Mucosa of descending colon (tissue), 3 donors: Measurements from ENCODE around the gene CRMP1. TPM values are rescaled to one million over a fixed set of nuclear protein-coding genes. Genes with fewer than 3 reads are reported as not detected.

ENCODE experiments used
- ATAC-seq: fragments of 200-7000 bp; cut with Tn5 transposase; one replicate; pipeline ENCODE4 v1.9.1; 2020; ENCODE audit warnings: mild to moderate bottlenecking, moderate library complexity
- DNase-seq, 3 donors: peaks; one replicate each; pipeline ENCODE4 v3.0.0-alpha.2; 2020
- H3K36me3 ChIP-seq: fragments of 200-600 bp; one replicate; pipeline ENCODE4 v1.8.0; 2021; ENCODE audit warnings: low read depth, mild to moderate bottlenecking
- H3K4me1 ChIP-seq: fragments of 200-600 bp; one replicate; pipeline ENCODE4 v1.8.0; 2021; ENCODE audit warnings: low read depth, mild to moderate bottlenecking
- H3K4me3 ChIP-seq: fragments of 200-600 bp; one replicate; pipeline ENCODE4 v1.8.0; 2021; ENCODE audit warnings: mild to moderate bottlenecking
- H3K9me3 ChIP-seq: fragments of 200-600 bp; one replicate; pipeline ENCODE4 v1.8.0; 2021; ENCODE audit warnings: mild to moderate bottlenecking
- CTCF ChIP-seq: fragments of 200-600 bp; IDR thresholded peaks from one replicate; pipeline ENCODE4 v1.8.0; 2022; ENCODE audit warnings: antibody characterized with exemption, mild to moderate bottlenecking
- intact Hi-C, 2 donors: fragments of 100-400 bp; cut with DNase I in 1 of 2; cut with micrococcal nuclease in 1 of 2; formaldehyde crosslinking; loops; one replicate each; pipeline versions ENCODE4 v1.11.0 to v1.11.1; 2022; cut with DNase I, micrococcal nuclease
- total RNA-seq, 3 donors: library from RNA; stranded (reverse); fragmentation: NEBNext Ultra II Directional in 2 of 3; extraction: Animal tissue kit (Norgen Biotek cat#: 25700) in 2 of 3; gene quantifications; one replicate each; pipeline versions ENCODE4 v1.2.1 to v1.2.4, GENCODE V29; 2021 to 2023
- donor health status: DM: no; HTN: no; CAD: no; lungs with moderate emphysema.
- donor health status: DM: no; HTN: no; CAD: no.
- donor health status: DM: no; HTN: yes; CAD: no.

Gene CRMP1
- total RNA-seq, 3 donors from 2014 or later, result 0.58 to 4.4 (median 1.0) TPM

GRCh38 chr4:5781691-5782090 lies 111.2 kb downstream of the CRMP1 start:
- Histone ChIP-seq H3K4me3 (no peak overlapping the region), H3K4me1 (no peaks in the 10 kb centered on the region), H3K36me3 (no peaks in the 10 kb centered on the region), H3K9me3 (peaks cover 6% of the 10 kb centered on the region)
- no peak for DNase-seq
- no peak for ATAC-seq
- no peak for TF ChIP-seq CTCF
- intact Hi-C loops, result no loop called here

GRCh38 chr4:5780831-5781480 lies 111.9 kb downstream of the CRMP1 start:
- Histone ChIP-seq H3K4me1 (no peaks in the 10 kb centered on the region), H3K9me3 (peaks cover 9% of the 10 kb centered on the region), H3K36me3 (no peaks in the 10 kb centered on the region), H3K4me3 (no peak overlapping the region)
- ATAC-seq (no peak), DNase-seq (no peak)
- intact Hi-C loops, result no loop called here
- TF ChIP-seq CTCF, result no peak

- no peak for TF ChIP-seq CTCF
- intact Hi-C loops, result no loop called here
- Histone ChIP-seq H3K4me1 (no peaks in the 10 kb centered on the region), H3K4me3 (no peak overlapping the region), H3K36me3 (no peaks in the 10 kb centered on the region), H3K9me3 (peaks cover 9% of the 10 kb centered on the region)
- no peak for ATAC-seq
- DNase-seq, result no peak
Measured at GRCh38 chr4:5776510-5776909, 116.4 kb downstream of the CRMP1 start.

- H3K9me3 ChIP-seq, result peaks cover 12% of the 10 kb centered on the region
- DNase-seq (no peak), ATAC-seq (no peak)
- no peaks in the 10 kb centered on the region for H3K36me3 ChIP-seq
- no peak for TF ChIP-seq CTCF
- no peak overlapping the region for H3K4me3 ChIP-seq
- no peaks in the 10 kb centered on the region for H3K4me1 ChIP-seq
- intact Hi-C loops, result no loop called here
Measured at GRCh38 chr4:5774416-5775036, 118.4 kb downstream of the CRMP1 start.

GRCh38 chr4:5773271-5773555 lies 119.7 kb downstream of the CRMP1 start:
- ATAC-seq, result no peak
- DNase-seq, result no peak

More at GRCh38 chr4:5773271-5773555, 119.7 kb downstream of the CRMP1 start:
- Histone ChIP-seq H3K36me3 (no peaks in the 10 kb centered on the region), H3K9me3 (peaks cover 14% of the 10 kb centered on the region), H3K4me1 (no peaks in the 10 kb centered on the region), H3K4me3 (no peak overlapping the region)
- no peak for TF ChIP-seq CTCF
- intact Hi-C loops, result no loop called here
